ENCODE results near the gene EXD3.

Gene EXD3

GRCh38 chr9:137365552-137366444, 57.2 kb downstream of the EXD3 start:
- no peak for DNase-seq (ENCODE audit: low read depth in 2 of 2)

- DNase-seq (ENCODE audit: low read depth in 2 of 2), result no peak
Observed at GRCh38 chr9:137365056-137365455, 57.9 kb downstream of the EXD3 start.

- no peak for DNase-seq (ENCODE audit: low read depth in 2 of 2)
Observed at GRCh38 chr9:137359850-137360249, 63.1 kb downstream of the EXD3 start.

GRCh38 chr9:137358126-137358525, 64.8 kb downstream of the EXD3 start:
- no peak for DNase-seq (ENCODE audit: low read depth in 2 of 2)

GRCh38 chr9:137357166-137357565, 65.8 kb downstream of the EXD3 start:
- no peak for DNase-seq (ENCODE audit: low read depth in 2 of 2)

- DNase-seq (ENCODE audit: low read depth in 2 of 2), result no peak
Observed at GRCh38 chr9:137355761-137356365, 67.1 kb downstream of the EXD3 start.

- no peak for DNase-seq (ENCODE audit: low read depth in 2 of 2)
Observed at GRCh38 chr9:137354845-137355760, 67.9 kb downstream of the EXD3 start.

- DNase-seq (ENCODE audit: low read depth in 2 of 2), result no peak
Observed at GRCh38 chr9:137354153-137354844, 68.7 kb downstream of the EXD3 start.

GRCh38 chr9:137353223-137354152, 69.5 kb downstream of the EXD3 start:
- DNase-seq (ENCODE audit: low read depth in 2 of 2), result no peak

GRCh38 chr9:137352511-137353222, 70.3 kb downstream of the EXD3 start:
- DNase-seq (ENCODE audit: low read depth in 2 of 2), result no peak

- no peak for DNase-seq (ENCODE audit: low read depth in 2 of 2)
Observed at GRCh38 chr9:137351781-137352501, 71.0 kb downstream of the EXD3 start.

- DNase-seq (ENCODE audit: low read depth in 2 of 2), result no peak
Observed at GRCh38 chr9:137350696-137351584, 72.0 kb downstream of the EXD3 start.

- no peak for DNase-seq (ENCODE audit: low read depth in 2 of 2)
Observed at GRCh38 chr9:137349471-137350033, 73.4 kb downstream of the EXD3 start.

GRCh38 chr9:137348769-137349470, 74.0 kb downstream of the EXD3 start:
- no peak for DNase-seq (ENCODE audit: low read depth in 2 of 2)

GRCh38 chr9:137347928-137348327, 75.0 kb downstream of the EXD3 start:
- DNase-seq (ENCODE audit: low read depth in 2 of 2), result no peak

GRCh38 chr9:137342482-137342881, 80.5 kb downstream of the EXD3 start:
- no peak for DNase-seq (ENCODE audit: low read depth in 2 of 2)

GRCh38 chr9:137341227-137341626, 81.7 kb downstream of the EXD3 start:
- DNase-seq (ENCODE audit: low read depth in 2 of 2), result no peak

Data from fibroblast of skin of left biceps (primary cell).